CD14-positive monocyte (primary cell): ENCODE measurements around the gene PTRH1. TPM values are rescaled to one million over a fixed set of nuclear protein-coding genes. Genes with fewer than 3 reads are reported as not detected.

Experiments
- DNase-seq, 3 donors: peaks; one replicate each; pipeline ENCODE4 v3.0.0-alpha.2; 2011 to 2022
- H2AFZ ChIP-seq: 2 replicates; pipeline ENCODE4 v1.6.0; 2012; ENCODE audit warnings: mild to moderate bottlenecking, low read depth, low read length, inconsistent platforms; ENCODE audit not compliant: insufficient read depth, poor library complexity, severe bottlenecking
- H3K27ac ChIP-seq, 2 donors: 1 replicate in 1 of 2; 2 replicates in 1 of 2; pipeline ENCODE4 v1.5.1; 2012 to 2013; ENCODE audit warnings: low read length in 2 of 2, control low read depth in 1 of 2, inconsistent platforms in 1 of 2, low read depth in 1 of 2, mild to moderate bottlenecking in 1 of 2
- H3K27me3 ChIP-seq, 2 donors: one replicate each; pipeline versions ENCODE4 v1.6.0 to v1.6.1; 2011 to 2013; ENCODE audit warnings: low read length in 2 of 2; ENCODE audit not compliant: control insufficient read depth in 2 of 2, insufficient read depth in 2 of 2
- H3K36me3 ChIP-seq, 2 donors: replicated peaks in 1 of 2; 1 replicate in 1 of 2; 2 replicates in 1 of 2; pipeline versions ENCODE4 v1.5.1 to v1.6.1; 2012 to 2013; ENCODE audit warnings: low read length in 2 of 2, control low read depth in 1 of 2, inconsistent platforms in 1 of 2, mild to moderate bottlenecking in 1 of 2; ENCODE audit not compliant: insufficient read depth in 2 of 2, control insufficient read depth in 1 of 2
- H3K4me1 ChIP-seq, 2 donors: 1 replicate in 1 of 2; 2 replicates in 1 of 2; pipeline versions ENCODE4 v1.5.1 to v1.6.1; 2012 to 2013; ENCODE audit warnings: low read length in 2 of 2, control low read depth in 1 of 2, inconsistent platforms in 1 of 2, mild to moderate bottlenecking in 1 of 2, moderate library complexity in 1 of 2; ENCODE audit not compliant: insufficient read depth in 2 of 2, control insufficient read depth in 1 of 2
- H3K4me2 ChIP-seq: replicated peaks from 2 replicates; pipeline ENCODE3; 2012; ENCODE audit warnings: low read length, moderate library complexity, mild to moderate bottlenecking; ENCODE audit not compliant: poor library complexity, severe bottlenecking; ENCODE audit errors: extremely low read depth
- H3K4me3 ChIP-seq, 3 experiments: fragments of 200-600 bp in 1 of 3; sonication (generic) in 1 of 3; replicated peaks in 1 of 3; 1 replicate in 2 of 3; 2 replicates in 1 of 3; pipeline ENCODE4 v1.5.1; 2011 to 2013; ENCODE audit warnings: low read length in 3 of 3, mild to moderate bottlenecking in 3 of 3, control low read depth in 2 of 3, low read depth in 2 of 3, inconsistent platforms in 1 of 3, moderate library complexity in 1 of 3
- H3K79me2 ChIP-seq: 2 replicates; pipeline ENCODE4 v1.6.0; 2012; ENCODE audit warnings: mild to moderate bottlenecking, control low read depth, inconsistent platforms, low read length, moderate library complexity; ENCODE audit not compliant: insufficient read depth
- H3K9ac ChIP-seq: 2 replicates; pipeline ENCODE4 v1.6.0; 2017; ENCODE audit warnings: low read length, mild to moderate bottlenecking; ENCODE audit not compliant: insufficient read depth, poor library complexity, severe bottlenecking
- H3K9me3 ChIP-seq, 2 donors: replicated peaks in 1 of 2; 1 replicate in 1 of 2; 2 replicates in 1 of 2; pipeline versions ENCODE4 v1.5.1 to v1.6.1; 2012 to 2013; ENCODE audit warnings: low read length in 2 of 2, control low read depth in 1 of 2; ENCODE audit not compliant: control insufficient read depth in 1 of 2, insufficient read depth in 1 of 2
- H4K20me1 ChIP-seq: 2 replicates; pipeline ENCODE4 v1.6.0; 2012; ENCODE audit warnings: mild to moderate bottlenecking, low read length, control low read depth, moderate library complexity; ENCODE audit not compliant: insufficient read depth
- H3K27ac Mint-ChIP-seq, 7 donors: one replicate each; pipeline ENCODE4 v1.8.0; 2020; ENCODE audit warnings: mild to moderate bottlenecking in 7 of 7, mixed read lengths in 7 of 7, moderate library complexity in 6 of 7, inconsistent platforms in 2 of 7
- H3K27me3 Mint-ChIP-seq, 3 donors: one replicate each; pipeline ENCODE4 v1.8.0; 2021 to 2022; ENCODE audit warnings: low read depth in 3 of 3, mild to moderate bottlenecking in 3 of 3, mixed read lengths in 3 of 3, moderate library complexity in 3 of 3, inconsistent platforms in 1 of 3
- H3K36me3 Mint-ChIP-seq, 2 donors: one replicate each; pipeline ENCODE4 v1.8.0; 2020; ENCODE audit warnings: mixed read lengths in 2 of 2, inconsistent platforms in 1 of 2, mild to moderate bottlenecking in 1 of 2
- H3K4me1 Mint-ChIP-seq: one replicate; pipeline ENCODE4 v1.8.0; 2020; ENCODE audit warnings: mild to moderate bottlenecking, mixed read lengths
- H3K4me3 Mint-ChIP-seq, 2 donors: one replicate each; pipeline ENCODE4 v1.8.0; 2020; ENCODE audit warnings: mild to moderate bottlenecking in 2 of 2, mixed read lengths in 2 of 2, moderate library complexity in 1 of 2
- H3K9me3 Mint-ChIP-seq, 7 donors: one replicate each; pipeline ENCODE4 v1.8.0; 2020 to 2022; ENCODE audit warnings: mixed read lengths in 7 of 7, mild to moderate bottlenecking in 6 of 7, moderate library complexity in 6 of 7, inconsistent platforms in 2 of 7
- CTCF ChIP-seq: fragments of 200-600 bp; IDR thresholded peaks from one replicate; pipeline ENCODE4 v1.8.0; 2022; ENCODE audit warnings: antibody characterized with exemption, mild to moderate bottlenecking
- WGBS: methylation state at CpG from one replicate; pipeline ENCODE4 v1.1.5; 2013; ENCODE audit warnings: missing lambda C conversion rate; ENCODE audit not compliant: insufficient coverage; 5-methylcytosine and 5-hydroxymethylcytosine counted together
- intact Hi-C, 2 donors: fragments of 100-400 bp; cut with micrococcal nuclease; formaldehyde crosslinking; loops; one replicate each; pipeline versions ENCODE4 v1.15.0 to v1.15.1; 2023
- polyA plus RNA-seq, 3 donors: library from polyadenylated mRNA; depleted of rRNA in 1 of 3; unstranded in 2 of 3; stranded (reverse) in 1 of 3; fragments of 300-500 nt in 2 of 3; fragments of >200 nt in 1 of 3; fragmentation: Illumina TruSeq in 2 of 3; gene quantifications; 1 replicate in 2 of 3; 2 replicates in 1 of 3; pipeline ENCODE4 v1.2.3, GENCODE V29; 2012 to 2021

PTRH1 gene
- polyA plus RNA-seq, 3 donors: 6.9 to 19.9 (median 19.5) TPM

GRCh38 chr9:127680846-127681245, 34.6 kb downstream of the PTRH1 start:
- no peaks in the 10 kb centered on the region for H3K27me3 ChIP-seq
- intact Hi-C loops: no loop called here
- no peaks in the 10 kb centered on the region for H3K79me2 ChIP-seq
- no peak overlapping the region for H3K4me3 ChIP-seq
- no peaks in the 10 kb centered on the region for H3K9me3 ChIP-seq
- H3K4me1 Mint-ChIP-seq: no peaks in the 10 kb centered on the region
- H2AFZ ChIP-seq: no peak overlapping the region
- H3K9me3 Mint-ChIP-seq: no peaks in the 10 kb centered on the region
- H3K27me3 Mint-ChIP-seq: peaks cover 0 to 6% (median 2%) of the 10 kb centered on the region in 3 donors
- WGBS: 94% methylated on average over 8 of the region's 9 CpGs
- H4K20me1 ChIP-seq: no peaks in the 10 kb centered on the region
- no peaks in the 10 kb centered on the region for H3K36me3 ChIP-seq
- H3K4me1 ChIP-seq: no peaks in the 10 kb centered on the region
- H3K9ac ChIP-seq: no peak overlapping the region
- H3K27ac Mint-ChIP-seq: no peak overlapping the region
- H3K36me3 Mint-ChIP-seq: no peaks in the 10 kb centered on the region
- H3K27ac ChIP-seq: no peak overlapping the region
- DNase-seq: no peak
- H3K4me3 Mint-ChIP-seq: no peak overlapping the region
- TF ChIP-seq CTCF: no peak
- H3K4me2 ChIP-seq: no peak overlapping the region

GRCh38 chr9:127680226-127680625, 35.2 kb downstream of the PTRH1 start:
- Histone ChIP-seq H3K4me3 (no peak overlapping the region), H3K9ac (no peak overlapping the region), H3K4me2 (no peak overlapping the region), H4K20me1 (no peaks in the 10 kb centered on the region), H3K27ac (no peak overlapping the region), H3K9me3 (no peaks in the 10 kb centered on the region), H3K36me3 (no peaks in the 10 kb centered on the region), H2AFZ (no peak overlapping the region), H3K79me2 (no peaks in the 10 kb centered on the region), H3K27me3 (no peaks in the 10 kb centered on the region), H3K4me1 (no peaks in the 10 kb centered on the region)
- no peaks in the 10 kb centered on the region for H3K36me3 Mint-ChIP-seq
- no peaks in the 10 kb centered on the region for H3K9me3 Mint-ChIP-seq
- no peak for TF ChIP-seq CTCF
- intact Hi-C loops: no loop called here
- DNase-seq: no peak
- WGBS: 94% methylated on average over 9 of the region's 11 CpGs
- H3K27me3 Mint-ChIP-seq: peaks cover 0 to 5% (median 2%) of the 10 kb centered on the region in 3 donors
- H3K4me1 Mint-ChIP-seq: no peaks in the 10 kb centered on the region
- peak overlapping the region in 1 of 7 donors; percentile 1 for H3K27ac Mint-ChIP-seq
- no peak overlapping the region for H3K4me3 Mint-ChIP-seq
